Measurements from ENCODE around the gene THRA.
"Not testable (repeated sequence)": the region's sequence is repeated elsewhere in the genome, so short reads cannot be mapped to it uniquely, and the experiment has no call there.

GRCh38 chr17:40143166-40143565, 80.4 kb downstream of the THRA start:
- not testable (repeated sequence) for TF ChIP-seq CTCF (conservative IDR thresholded peaks at IDR 0.05; ENCODE audit: low read depth, low read length); EZH2 (IDR thresholded peaks at IDR 0.05; ENCODE audit: borderline replicate concordance, low read depth, low read length, poor library complexity, severe bottlenecking)
